GM10847 (cell line): ENCODE results near the gene CACNA1D.

Source experiments
- POLR2A ChIP-seq: IDR thresholded peaks from 2 replicates; pipeline ENCODE4 v1.6.1; 2011; ENCODE audit not compliant: insufficient read length; ENCODE audit errors: extremely low read depth

CACNA1D gene

GRCh38 chr3:53616971-53617892 is 122.8 kb downstream of the CACNA1D start:
- no peak for TF ChIP-seq POLR2A

DNA sequence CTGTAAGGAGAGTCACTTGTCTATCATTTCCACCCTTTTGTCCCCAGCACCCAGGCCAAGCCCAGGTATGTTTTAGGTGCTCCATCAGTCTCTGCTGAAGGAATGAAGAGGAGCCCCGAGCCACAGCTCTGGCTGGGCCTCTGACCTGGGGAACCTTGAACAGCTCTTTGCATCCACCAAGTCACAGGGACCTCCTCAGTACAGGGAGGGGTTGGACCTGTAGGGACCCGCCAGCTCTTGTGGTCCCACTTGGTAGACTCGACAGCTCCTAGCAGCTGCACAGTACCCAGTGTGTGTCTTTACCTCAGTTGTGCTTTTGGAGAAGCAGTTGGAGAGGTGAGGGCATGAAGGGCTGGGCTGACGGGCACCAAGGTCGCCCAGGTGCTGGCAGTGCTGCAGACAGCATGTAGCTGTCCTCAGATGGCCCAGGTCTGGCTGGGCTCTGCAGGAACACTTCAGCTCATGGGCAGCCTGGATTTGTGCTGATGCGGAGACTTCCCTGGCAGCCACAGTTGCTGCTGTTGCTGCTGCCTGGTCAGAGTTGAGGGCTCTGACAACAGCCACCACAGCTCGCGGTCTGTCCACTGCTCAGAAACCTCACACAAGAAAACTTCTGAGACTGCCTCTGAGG is 123.6 kb downstream of the CACNA1D start:
- no peak for TF ChIP-seq POLR2A

DNA sequence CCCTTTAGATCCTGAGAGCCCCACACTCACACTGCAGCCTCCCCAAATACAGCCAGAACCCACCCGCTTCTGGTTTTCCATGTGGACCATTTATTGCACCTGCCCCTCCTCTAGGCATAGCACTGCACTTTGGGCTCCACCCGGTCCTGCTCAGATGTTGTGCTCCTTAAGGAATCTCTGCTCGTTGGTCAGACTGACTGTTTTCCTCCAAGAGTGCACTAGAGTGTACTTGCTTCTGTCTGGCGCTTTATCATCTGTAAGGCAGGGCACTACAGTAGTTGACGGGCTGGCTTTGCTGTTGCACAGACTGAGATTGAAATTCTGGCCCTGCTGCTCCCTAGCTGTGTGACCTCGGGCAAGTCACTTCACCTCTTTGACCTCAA is 124.1 kb downstream of the CACNA1D start:
- TF ChIP-seq POLR2A: no peak

DNA sequence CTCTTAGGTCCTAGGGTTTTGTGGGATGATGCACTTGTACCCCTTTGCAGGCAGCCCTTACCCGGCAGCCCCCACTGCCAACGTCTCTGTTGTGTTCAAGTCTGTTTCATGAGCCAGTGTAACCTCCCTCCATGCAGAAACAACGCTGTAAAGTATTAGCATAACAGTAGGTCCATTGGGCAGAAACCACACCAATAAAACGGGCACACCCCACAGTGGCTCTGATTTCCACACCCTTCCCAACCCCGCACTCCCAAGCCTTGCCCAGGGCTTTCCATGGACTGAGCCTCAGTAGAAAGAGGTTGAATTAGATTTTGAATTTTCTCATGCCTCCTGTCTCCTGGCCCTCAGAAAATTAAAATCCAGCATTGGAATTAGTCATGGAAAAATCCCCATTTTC is 124.5 kb downstream of the CACNA1D start:
- no peak for TF ChIP-seq POLR2A

- no peak for TF ChIP-seq POLR2A
These were observed 129.8 kb downstream of the CACNA1D start for GRCh38 chr3:53624061-53624857.

GRCh38 chr3:53626876-53627275 is 132.5 kb downstream of the CACNA1D start:
- no peak for TF ChIP-seq POLR2A

DNA sequence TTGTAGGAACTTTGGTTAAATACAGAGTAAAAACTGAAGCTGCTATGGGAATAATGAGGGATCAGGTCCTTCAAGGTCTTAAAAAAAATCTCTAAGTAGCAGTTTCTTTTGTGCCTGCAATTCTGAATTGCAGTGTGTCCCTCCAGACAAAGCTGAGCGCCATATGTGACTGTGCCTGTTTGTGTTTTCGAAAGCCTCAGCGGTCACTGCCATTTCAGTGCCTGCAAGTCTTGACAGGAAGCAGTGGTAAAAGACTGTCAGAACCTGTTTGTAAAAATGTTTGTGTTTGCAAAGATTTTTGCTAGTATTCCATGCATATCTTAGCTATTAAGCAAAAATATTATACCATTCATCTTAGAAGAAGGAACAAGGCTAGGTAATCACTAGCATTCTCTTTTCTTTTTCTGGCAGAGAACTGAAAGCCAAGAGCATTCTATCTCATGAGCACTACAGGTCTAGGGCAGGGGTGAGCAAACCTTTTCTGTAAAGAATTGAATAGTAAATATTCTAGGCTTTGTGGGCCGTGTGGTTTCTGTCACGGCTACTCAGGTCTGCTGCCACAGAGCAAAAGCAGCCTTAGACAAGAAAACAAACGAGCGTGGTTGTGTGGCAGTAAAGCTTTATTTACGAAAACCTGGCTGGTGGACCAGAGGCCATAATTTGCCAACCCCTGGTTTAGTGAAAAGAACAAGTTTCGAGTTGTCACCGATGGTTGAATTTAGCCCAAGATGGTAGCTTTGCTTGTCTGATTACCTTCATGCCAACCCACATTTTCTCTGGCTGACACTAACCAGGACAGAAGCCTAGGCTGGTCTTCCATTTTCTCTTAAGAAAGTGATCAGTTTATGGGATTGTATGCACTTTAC is 134.4 kb downstream of the CACNA1D start:
- TF ChIP-seq POLR2A: no peak

GRCh38 chr3:53629402-53629723 is 135.0 kb downstream of the CACNA1D start:
- no peak for TF ChIP-seq POLR2A

DNA sequence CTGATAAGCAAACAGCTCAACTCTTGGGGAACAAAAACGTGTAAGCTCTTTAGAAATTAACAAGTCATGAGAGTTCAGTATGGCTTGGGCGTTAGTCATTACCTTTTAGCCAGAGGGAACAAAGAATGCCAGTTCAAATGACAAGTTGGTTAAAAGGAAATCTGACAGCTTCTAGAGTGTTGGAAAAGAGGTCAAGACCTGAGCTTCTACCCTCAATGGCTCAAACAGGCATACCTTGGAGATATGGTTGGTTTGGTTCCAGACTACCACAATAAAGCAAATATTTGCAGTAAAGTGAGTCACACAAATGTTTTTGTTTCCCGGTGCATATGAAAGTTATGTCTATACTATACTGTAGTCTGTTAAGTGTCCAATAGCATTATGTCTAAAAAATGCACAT is 136.1 kb downstream of the CACNA1D start:
- TF ChIP-seq POLR2A: no peak

GRCh38 chr3:53633197-53633787 is 138.9 kb downstream of the CACNA1D start:
- no peak for TF ChIP-seq POLR2A

- no peak for TF ChIP-seq POLR2A
These were observed 140.6 kb downstream of the CACNA1D start for GRCh38 chr3:53635041-53635440.

GRCh38 chr3:53641397-53641796 is 147.0 kb downstream of the CACNA1D start:
- TF ChIP-seq POLR2A: no peak

DNA sequence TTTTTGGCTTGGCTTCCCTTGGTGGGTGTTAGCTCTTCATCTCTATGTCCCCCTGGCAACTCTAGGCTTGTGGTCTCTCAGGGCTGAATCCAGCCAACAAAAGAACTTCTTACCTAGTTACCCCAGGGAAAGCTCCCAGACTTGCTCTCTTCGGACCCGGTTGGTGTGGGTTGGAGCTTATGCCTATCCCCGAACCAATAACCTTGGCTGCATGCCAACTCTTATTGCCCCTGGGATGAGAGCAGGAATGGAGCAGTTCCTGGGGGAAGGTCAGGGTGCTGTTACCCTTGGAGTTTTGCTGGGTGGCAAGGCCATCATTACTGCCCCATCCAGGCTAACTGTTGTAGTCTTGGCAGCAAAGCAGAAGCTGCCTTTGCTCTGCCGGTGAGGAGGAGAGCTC is 147.8 kb downstream of the CACNA1D start:
- no peak for TF ChIP-seq POLR2A

- no peak for TF ChIP-seq POLR2A
These were observed 149.3 kb downstream of the CACNA1D start for GRCh38 chr3:53643757-53644156.

GRCh38 chr3:53645754-53646153 is 151.3 kb downstream of the CACNA1D start:
- no peak for TF ChIP-seq POLR2A
